GM12801 (cell line): ENCODE measurements around the gene CLIC5.

Source experiments
- TF ChIP-seq, protein P1 (sequence below): IDR thresholded peaks from one replicate; pipeline ENCODE4 v1.5.1; 2011; ENCODE audit warnings: control low read depth; ENCODE audit not compliant: insufficient read length; ENCODE audit errors: extremely low read depth

CLIC5 gene

DNA sequence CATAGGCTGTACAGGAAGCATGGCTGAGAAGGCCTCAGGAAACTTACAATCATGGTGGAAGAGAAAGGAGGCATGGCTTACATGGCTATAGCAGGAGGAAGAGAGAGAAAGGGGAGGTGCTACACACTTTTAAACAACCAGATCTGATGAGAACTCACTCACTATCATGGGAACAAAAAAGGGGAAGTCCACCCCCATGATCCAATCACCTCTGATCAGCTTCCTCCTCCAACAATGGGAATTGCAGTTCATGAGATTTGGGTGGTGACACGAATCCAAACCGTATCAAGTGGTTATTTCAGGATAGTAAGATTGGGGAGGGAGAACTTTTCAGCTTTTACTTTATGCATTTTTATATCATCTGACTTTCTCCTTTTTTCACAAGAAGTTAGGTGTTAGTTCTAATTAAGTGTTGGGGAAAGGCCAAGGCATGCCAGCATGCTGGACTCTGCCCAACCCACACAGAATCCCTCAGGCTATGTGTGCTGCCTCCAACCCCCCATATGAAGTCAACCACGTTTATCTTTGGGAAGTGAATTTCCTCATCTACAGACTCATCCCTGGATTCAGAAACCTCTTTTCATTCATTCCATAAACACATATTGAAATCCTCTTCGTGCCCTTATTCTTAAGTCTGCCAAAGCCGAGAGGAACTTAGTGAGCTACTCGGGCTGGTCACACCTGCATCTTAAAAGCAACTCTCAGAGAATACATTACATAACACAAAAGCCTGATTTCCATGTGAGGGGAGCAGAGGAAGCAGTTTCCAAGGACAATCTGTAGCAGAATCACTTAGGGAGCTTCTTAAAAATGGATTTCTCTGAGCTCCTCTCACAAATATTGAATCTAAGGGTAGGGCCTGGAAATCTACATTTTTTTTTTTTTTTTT is 16.7 kb upstream of the CLIC5 start:
- TF ChIP-seq, protein P1, sequence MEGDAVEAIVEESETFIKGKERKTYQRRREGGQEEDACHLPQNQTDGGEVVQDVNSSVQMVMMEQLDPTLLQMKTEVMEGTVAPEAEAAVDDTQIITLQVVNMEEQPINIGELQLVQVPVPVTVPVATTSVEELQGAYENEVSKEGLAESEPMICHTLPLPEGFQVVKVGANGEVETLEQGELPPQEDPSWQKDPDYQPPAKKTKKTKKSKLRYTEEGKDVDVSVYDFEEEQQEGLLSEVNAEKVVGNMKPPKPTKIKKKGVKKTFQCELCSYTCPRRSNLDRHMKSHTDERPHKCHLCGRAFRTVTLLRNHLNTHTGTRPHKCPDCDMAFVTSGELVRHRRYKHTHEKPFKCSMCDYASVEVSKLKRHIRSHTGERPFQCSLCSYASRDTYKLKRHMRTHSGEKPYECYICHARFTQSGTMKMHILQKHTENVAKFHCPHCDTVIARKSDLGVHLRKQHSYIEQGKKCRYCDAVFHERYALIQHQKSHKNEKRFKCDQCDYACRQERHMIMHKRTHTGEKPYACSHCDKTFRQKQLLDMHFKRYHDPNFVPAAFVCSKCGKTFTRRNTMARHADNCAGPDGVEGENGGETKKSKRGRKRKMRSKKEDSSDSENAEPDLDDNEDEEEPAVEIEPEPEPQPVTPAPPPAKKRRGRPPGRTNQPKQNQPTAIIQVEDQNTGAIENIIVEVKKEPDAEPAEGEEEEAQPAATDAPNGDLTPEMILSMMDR: no peak

DNA sequence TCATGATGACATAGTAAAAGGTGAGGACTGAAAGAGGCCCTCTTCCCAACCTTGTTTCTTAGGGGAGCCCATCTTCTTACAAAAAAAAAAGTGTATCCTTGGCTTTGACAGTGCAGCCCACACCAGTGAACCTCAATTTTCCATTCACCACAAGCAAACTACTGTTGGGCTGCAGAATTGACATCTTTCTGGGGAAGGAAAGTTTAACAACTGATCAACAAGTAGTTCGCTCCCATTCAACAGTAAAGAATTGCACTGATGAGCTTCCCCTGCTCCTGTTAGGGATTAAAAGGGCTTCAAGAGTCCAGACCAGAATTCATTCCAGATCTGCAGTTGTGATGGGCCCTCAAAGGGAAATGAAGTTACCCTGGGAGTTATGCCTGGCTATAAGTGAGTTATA is 13.9 kb upstream of the CLIC5 start:
- TF ChIP-seq, protein P1: no peak

DNA sequence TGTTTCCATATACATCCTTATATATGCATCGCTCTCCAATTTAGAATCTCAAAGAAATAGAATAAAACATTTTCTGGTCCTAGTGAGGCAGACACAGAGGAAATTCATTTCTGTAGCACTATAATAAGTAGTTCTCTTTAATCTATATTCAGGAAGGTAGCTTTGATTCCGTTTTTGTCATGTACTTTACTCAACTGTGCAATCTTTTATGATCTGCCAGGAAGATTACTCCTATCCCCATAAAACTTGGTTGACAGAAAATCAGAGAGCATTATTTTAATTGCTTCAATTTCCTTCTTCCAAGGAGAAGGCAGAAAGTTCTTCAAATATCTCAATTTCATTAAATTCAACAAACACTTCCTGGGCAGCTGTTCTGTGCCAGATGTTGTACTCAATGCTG is 10.6 kb upstream of the CLIC5 start:
- TF ChIP-seq, protein P1: no peak

DNA sequence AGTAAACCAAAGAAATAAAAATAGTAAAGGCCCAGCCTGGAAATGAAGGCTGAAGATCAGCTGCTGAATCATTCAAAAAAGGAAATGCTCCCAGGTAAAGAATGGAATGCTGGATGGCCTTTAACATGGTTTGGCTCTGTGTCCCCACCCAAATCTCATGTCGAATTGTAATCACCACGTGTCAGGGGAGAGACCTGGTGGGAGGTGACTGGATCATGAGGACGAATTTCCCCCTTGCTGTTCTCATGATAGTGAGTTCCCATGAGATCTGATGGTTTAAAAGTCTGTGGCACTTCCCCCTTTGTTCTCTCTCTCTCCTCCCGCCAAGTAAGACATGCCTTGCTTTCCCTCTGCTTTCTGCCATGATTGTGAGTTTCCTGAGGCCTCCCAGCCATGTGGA is 9.9 kb upstream of the CLIC5 start:
- TF ChIP-seq, protein P1: no peak

DNA sequence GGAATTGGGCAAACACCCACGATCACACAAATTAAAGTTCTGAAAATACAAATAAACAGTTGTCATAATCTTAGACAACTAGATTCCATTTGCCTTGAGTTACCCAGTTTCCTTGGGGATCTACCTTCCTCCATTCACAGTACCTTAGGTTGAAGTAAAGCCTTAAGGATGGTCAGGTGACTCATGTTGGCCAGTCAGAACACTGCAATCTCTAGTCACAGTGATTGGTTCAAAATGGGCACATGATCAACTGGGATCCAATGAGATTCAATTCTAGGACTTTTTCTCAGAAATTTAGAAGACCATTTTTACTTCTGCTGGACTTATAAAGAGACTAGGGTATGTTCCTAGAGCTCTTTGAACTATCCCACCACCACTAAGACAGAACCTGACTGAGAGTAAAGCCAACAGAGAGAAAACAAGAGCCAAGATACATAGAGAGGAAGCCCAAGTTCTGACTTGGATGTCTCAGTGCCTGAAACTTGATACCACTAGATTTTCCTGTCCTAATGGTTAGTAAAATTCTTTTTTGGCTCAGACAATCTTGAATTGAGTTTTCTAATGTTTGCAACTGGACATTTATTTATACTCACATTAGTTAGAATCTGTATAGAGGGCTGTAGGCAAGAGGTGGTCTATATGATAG is 8.6 kb upstream of the CLIC5 start:
- TF ChIP-seq, protein P1: no peak

DNA sequence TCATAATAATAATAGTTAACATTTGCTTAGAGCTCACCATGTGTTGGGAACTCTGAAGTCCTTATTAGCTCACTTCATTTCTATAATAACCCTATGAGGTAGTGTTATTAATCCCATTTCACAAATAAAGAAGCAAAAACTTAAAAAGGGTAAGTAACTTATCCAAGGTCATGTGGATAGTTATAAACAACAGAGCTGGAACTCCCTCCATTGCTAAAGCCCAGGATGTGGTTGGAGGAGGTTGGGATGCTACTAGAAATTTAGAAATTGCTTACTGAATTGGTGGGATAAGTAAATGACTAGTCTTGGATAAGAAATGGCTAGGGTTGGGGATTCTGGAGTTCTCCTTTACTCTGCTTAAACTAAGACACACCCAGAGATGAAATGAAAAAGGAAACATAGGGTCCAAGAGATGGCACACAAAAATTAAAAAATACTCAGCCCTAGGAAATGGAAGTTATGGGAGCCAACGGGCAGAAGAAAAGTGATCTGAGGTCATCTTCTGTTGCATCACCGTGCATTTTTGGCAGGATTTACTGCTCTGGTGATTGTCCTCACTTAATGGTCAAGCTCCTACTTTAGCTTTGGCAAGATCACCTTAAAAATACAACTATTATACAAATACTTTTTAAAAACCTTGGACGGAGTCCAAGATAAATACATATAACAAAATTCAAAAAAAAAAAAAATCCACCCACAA is 7.7 kb upstream of the CLIC5 start:
- TF ChIP-seq, protein P1: no peak
